PC-9 (cell line): ENCODE data around the gene USP54. TPM values are rescaled to one million over a fixed set of nuclear protein-coding genes. Genes with fewer than 3 reads are reported as not detected.

Experiments used
- BruUV-seq: library from RNA; stranded (reverse); fragments of 400-500 nt; replicated peaks from 2 replicates; lab custom pipeline; 2021; lab: Mats Ljungman, UMichigan
- CTCF ChIA-PET: fragments of 300-600 bp; sonication (Branson Sonifier 250); formaldehyde crosslinking; loops from one replicate; lab custom pipeline; 2022; ENCODE audit warnings: antibody characterized with exemption; lab: Charles Lee
- POLR2A ChIA-PET: fragments of 300-600 bp; sonication (Branson Sonifier 250); formaldehyde crosslinking; loops from one replicate; lab custom pipeline; 2022; ENCODE audit warnings: antibody characterized with exemption; ENCODE audit not compliant: unreplicated experiment; lab: Charles Lee
- DNase-seq, 2 experiments: peaks; one replicate each; pipeline versions ENCODE4 v3.0.0 to v3.0.0-alpha.2; 2015 to 2022; ENCODE audit warnings: mixed read lengths in 1 of 2
- H2AFZ ChIP-seq: fragments of 200-600 bp; sonication (generic); 2 replicates; pipeline ENCODE4 v1.8.1; 2017; ENCODE audit warnings: antibody characterized with exemption
- H3F3A ChIP-seq: fragments of 200-600 bp; sonication (generic); 2 replicates; pipeline ENCODE4 v1.8.1; 2017; ENCODE audit warnings: antibody characterized with exemption, mild to moderate bottlenecking, low read depth; ENCODE audit not compliant: insufficient read depth
- H3K27ac ChIP-seq: fragments of 200-600 bp; sonication (generic); 2 replicates; pipeline ENCODE4 v1.6.1; 2016; ENCODE audit warnings: mixed run types
- H3K27me3 ChIP-seq: fragments of 200-600 bp; sonication (generic); 2 replicates; pipeline ENCODE4 v1.6.1; 2016; ENCODE audit warnings: low read depth, mixed run types; ENCODE audit not compliant: insufficient read depth
- H3K36me3 ChIP-seq: fragments of 200-600 bp; sonication (generic); 2 replicates; pipeline ENCODE4 v1.6.1; 2016; ENCODE audit warnings: low read depth, mixed run types
- H3K4me1 ChIP-seq: fragments of 200-600 bp; sonication (generic); replicated peaks from 2 replicates; pipeline ENCODE4 v1.6.1; 2016; ENCODE audit warnings: mixed run types; ENCODE audit not compliant: insufficient read depth
- H3K4me2 ChIP-seq: fragments of 200-600 bp; sonication (generic); 2 replicates; pipeline ENCODE4 v1.6.1; 2017; ENCODE audit warnings: mixed run types
- H3K4me3 ChIP-seq: fragments of 200-600 bp; sonication (generic); 2 replicates; pipeline ENCODE4 v1.6.1; 2016; ENCODE audit warnings: mixed run types
- H3K79me2 ChIP-seq: fragments of 200-600 bp; sonication (generic); 2 replicates; pipeline ENCODE4 v1.6.1; 2017; ENCODE audit warnings: low read depth, mixed run types
- H3K9me2 ChIP-seq: fragments of 200-600 bp; sonication (generic); 2 replicates; pipeline ENCODE4 v1.8.1; 2017; ENCODE audit warnings: mild to moderate bottlenecking; ENCODE audit not compliant: insufficient read depth
- H3K9me3 ChIP-seq: fragments of 200-600 bp; sonication (generic); 2 replicates; pipeline ENCODE4 v1.8.1; 2016; ENCODE audit warnings: low read depth; ENCODE audit not compliant: insufficient read depth
- H4K20me1 ChIP-seq: fragments of 200-600 bp; sonication (generic); 2 replicates; pipeline ENCODE4 v1.8.1; 2017; ENCODE audit not compliant: insufficient read depth
- CTCF ChIP-seq: fragments of 200-600 bp; sonication (generic); conservative IDR thresholded peaks from 2 replicates; pipeline ENCODE4 v1.6.1; 2017; ENCODE audit warnings: mixed run types, antibody characterized with exemption, mild to moderate bottlenecking, moderate library complexity
- EZH2 ChIP-seq: fragments of 200-600 bp; sonication (generic); IDR thresholded peaks from 2 replicates; pipeline ENCODE4 v1.8.0; 2017; ENCODE audit warnings: antibody characterized with exemption, low read depth
- intact Hi-C: fragments of 100-400 bp; cut with micrococcal nuclease; formaldehyde crosslinking; loops from one replicate; pipeline ENCODE4 v1.10.0; 2022; ENCODE audit not compliant: unreplicated experiment
- total RNA-seq: library from RNA; stranded (reverse); gene quantifications from 2 replicates; pipeline ENCODE4 v1.2.3, GENCODE V29; 2021

Gene USP54
- total RNA-seq, 1 experiment from 2014 or later = 52.4 TPM

- CTCF ChIA-PET = interaction anchor here (0.6 kb wide), 2 partner anchors 89 kb away, joined by 3 to 10 read pairs; no protein-coding TSS in a partner anchor
Observed at GRCh38 chr10:73554721-73555120, 36.4 kb downstream of the USP54 start.

GRCh38 chr10:73553761-73554160, 37.4 kb downstream of the USP54 start:
- TF ChIP-seq EZH2 (no peak), CTCF (no peak)
- intact Hi-C loops = loop anchor here (2.0 kb wide), 1 partner anchor 71 kb away; no protein-coding TSS in a partner anchor
- H4K20me1 ChIP-seq = no peaks in the 10 kb centered on the region
- H3K4me2 ChIP-seq = no peak overlapping the region
- no peak overlapping the region for H2AFZ ChIP-seq
- ChIA-PET POLR2A (no interaction called here), CTCF (no interaction called here)
- H3K9me3 ChIP-seq = no peaks in the 10 kb centered on the region
- H3K27ac ChIP-seq = no peak overlapping the region
- DNase-seq = no peak
- H3F3A ChIP-seq = no peaks in the 10 kb centered on the region; the same call in 1 of the 2 replicates
- H3K4me1 ChIP-seq = no peaks in the 10 kb centered on the region
- H3K36me3 ChIP-seq = no peaks in the 10 kb centered on the region
- BruUV-seq = no TSS peak
- H3K4me3 ChIP-seq = no peak overlapping the region
- H3K79me2 ChIP-seq = no peaks in the 10 kb centered on the region
- no peaks in the 10 kb centered on the region for H3K27me3 ChIP-seq
- 0 out of 2 replicates have a peak, but pooled peaks cover 3% of the 10 kb centered on the region for H3K9me2 ChIP-seq

More at GRCh38 chr10:73554721-73555120, 36.4 kb downstream of the USP54 start:
- Histone ChIP-seq H3K36me3 (no peaks in the 10 kb centered on the region), H2AFZ (no peak overlapping the region), H3K79me2 (no peaks in the 10 kb centered on the region), H3K4me1 (no peaks in the 10 kb centered on the region), H3K4me3 (no peak overlapping the region), H3K27me3 (no peaks in the 10 kb centered on the region), H3F3A (no peaks in the 10 kb centered on the region; the same call in 1 of the 2 replicates), H3K9me3 (no peaks in the 10 kb centered on the region), H3K9me2 (0 out of 2 replicates have a peak, but pooled peaks cover 3% of the 10 kb centered on the region), H3K27ac (no peak overlapping the region), H3K4me2 (no peak overlapping the region), H4K20me1 (no peaks in the 10 kb centered on the region)
- POLR2A ChIA-PET = no interaction called here
- TF ChIP-seq CTCF (no peak), EZH2 (no peak)
- intact Hi-C loops = no loop called here
- no peak for DNase-seq
- BruUV-seq = no TSS peak

GRCh38 chr10:73552819-73553715, 38.1 kb downstream of the USP54 start:
- intact Hi-C loops = loop anchor here (2.0 kb wide), 1 partner anchor 72 kb away; no protein-coding TSS in a partner anchor
- Histone ChIP-seq H3K4me2 (no peak overlapping the region), H2AFZ (no peak overlapping the region), H3K4me3 (no peak overlapping the region), H3K9me2 (0 out of 2 replicates have a peak, but pooled peaks cover 3% of the 10 kb centered on the region), H4K20me1 (no peaks in the 10 kb centered on the region), H3F3A (no peaks in the 10 kb centered on the region; the same call in 1 of the 2 replicates), H3K36me3 (no peaks in the 10 kb centered on the region), H3K79me2 (no peaks in the 10 kb centered on the region), H3K9me3 (no peaks in the 10 kb centered on the region), H3K27ac (no peak overlapping the region), H3K4me1 (no peaks in the 10 kb centered on the region), H3K27me3 (no peaks in the 10 kb centered on the region)
- BruUV-seq = no TSS peak
- DNase-seq = no peak
- ChIA-PET CTCF (no interaction called here), POLR2A (interaction anchor here (0.7 kb wide), 1 partner anchor 171 kb away, joined by 3 read pairs; no protein-coding TSS in a partner anchor)
- TF ChIP-seq EZH2 (no peak), CTCF (no peak)
